Pons (tissue), 1 donor: ENCODE data around the gene LBHD2.

Source experiments
- DNase-seq: peaks from one replicate; pipeline ENCODE4 v3.0.0-alpha.2; 2016; ENCODE audit warnings: low spot score

LBHD2 gene

DNA sequence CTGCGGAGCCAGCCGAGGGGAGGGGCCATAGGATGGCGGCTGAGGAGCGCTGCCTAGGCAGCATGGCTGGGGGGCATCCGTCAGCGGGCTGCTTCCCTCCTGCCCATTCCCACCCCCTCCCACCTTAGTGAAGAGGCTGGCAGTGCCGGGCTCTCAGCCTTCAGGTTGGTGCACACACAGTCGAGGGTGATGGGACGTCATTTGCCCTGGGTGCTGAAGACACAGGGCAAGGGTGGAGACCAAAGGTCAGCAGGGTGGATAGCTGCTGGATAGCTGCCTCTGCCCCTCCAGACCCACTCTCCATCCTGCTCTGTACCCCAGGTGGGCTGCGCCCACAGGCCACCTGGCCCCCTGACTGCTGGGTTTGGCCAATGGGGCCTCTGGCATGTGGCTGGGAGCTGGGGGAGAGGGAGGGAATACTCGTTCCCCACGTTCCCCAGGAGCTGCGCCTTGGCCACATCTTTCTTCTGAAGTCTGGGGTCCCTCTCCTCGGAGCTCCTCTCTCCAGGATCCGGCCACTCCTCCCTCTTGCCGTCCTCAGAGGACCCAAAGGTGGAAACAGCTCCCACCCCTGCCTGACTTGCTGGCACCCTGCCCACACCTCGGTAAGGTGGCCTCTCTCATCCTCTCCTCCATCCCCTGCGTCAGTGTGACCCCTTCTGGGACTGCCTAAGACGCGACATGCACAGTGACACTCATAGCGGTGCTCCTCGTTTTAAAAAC is 15.5 kb upstream of the LBHD2 start:
- no peak for DNase-seq

- no peak for DNase-seq
Measured at GRCh38 chr14:103070263-103070885, 13.6 kb upstream of the LBHD2 start.

- DNase-seq = no peak
Measured at GRCh38 chr14:103070971-103071542, 13.0 kb upstream of the LBHD2 start.

GRCh38 chr14:103071544-103072251 is 12.3 kb upstream of the LBHD2 start:
- no peak for DNase-seq

DNA sequence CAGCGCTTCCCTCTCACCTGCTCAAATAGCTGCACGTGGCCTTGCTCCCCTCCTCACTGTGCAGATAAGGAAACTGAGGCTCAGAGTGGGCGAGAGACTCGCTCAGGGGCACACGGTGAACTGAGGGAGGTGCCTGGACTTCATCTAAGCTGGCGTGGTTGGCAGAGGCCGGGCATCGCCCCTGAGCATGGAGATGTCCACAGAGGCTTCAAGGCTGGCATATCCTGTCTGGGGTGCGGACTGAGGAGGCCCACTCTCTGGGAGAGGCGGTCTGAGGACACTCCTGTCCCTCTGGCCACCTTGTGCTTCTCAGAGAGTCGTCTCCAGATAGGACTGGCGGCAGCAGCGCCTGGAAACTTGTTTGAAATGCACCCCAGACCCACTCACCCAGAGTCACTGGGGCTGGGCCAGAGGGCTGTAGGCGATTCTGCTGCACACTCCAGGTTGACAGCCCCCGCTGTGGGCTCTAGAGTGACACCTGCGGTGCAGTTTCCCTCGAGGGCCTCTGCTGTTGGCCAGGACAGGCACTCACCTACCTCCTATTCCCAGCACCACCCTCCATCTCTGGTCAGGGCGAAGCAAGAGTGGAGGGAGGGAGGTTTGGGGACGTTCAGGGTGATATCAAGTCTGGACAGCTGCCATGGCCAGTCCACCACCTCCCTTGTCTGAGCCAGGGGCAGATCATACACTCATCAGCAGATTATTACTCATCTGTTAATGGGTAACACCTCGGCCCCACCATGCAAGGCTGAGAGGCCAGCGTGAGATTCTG is 11.2 kb upstream of the LBHD2 start:
- DNase-seq = no peak

- DNase-seq = no peak
Measured at GRCh38 chr14:103073367-103073875, 10.6 kb upstream of the LBHD2 start.

DNA sequence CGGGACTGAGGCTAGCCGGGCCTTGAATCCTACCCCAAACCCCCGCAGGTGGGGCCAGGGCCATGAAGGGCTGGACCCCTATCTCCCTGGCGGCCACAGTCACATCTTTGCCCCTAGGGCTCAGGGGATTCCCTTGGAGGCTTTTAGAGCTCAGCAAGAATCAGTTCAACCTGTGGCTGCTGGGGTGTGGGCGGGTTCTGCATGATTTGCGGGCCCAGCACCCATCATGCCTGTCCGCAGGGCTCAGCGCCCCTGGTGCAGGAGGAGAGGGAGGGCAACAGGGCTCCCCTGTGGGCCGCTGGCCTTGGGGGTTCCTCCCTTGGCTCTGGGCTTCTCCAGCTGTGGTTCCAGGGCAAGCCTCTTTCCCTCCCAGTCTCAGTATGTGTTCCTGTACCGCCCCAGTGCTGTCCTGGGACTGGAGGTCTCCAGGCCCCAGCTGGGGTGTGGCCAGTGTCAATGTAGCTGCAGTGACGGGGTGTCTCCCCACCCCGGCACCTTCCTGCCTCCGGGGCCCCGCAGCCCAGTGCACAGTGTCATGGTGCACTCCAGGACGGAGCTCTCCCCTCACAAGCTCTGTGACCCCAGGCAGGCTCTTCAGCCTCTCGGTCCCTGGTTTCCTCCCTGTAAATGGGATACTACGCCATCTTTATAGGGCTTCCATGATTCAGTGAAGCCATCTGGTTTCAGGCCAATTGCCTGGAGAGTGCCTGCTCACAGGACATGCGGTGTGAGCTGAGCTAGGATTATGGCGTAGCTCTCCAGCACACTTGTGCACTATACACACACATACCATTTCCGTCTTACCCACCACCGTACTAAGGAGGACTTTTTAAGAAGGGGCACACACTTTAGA is 9.9 kb upstream of the LBHD2 start:
- DNase-seq = no peak

DNA sequence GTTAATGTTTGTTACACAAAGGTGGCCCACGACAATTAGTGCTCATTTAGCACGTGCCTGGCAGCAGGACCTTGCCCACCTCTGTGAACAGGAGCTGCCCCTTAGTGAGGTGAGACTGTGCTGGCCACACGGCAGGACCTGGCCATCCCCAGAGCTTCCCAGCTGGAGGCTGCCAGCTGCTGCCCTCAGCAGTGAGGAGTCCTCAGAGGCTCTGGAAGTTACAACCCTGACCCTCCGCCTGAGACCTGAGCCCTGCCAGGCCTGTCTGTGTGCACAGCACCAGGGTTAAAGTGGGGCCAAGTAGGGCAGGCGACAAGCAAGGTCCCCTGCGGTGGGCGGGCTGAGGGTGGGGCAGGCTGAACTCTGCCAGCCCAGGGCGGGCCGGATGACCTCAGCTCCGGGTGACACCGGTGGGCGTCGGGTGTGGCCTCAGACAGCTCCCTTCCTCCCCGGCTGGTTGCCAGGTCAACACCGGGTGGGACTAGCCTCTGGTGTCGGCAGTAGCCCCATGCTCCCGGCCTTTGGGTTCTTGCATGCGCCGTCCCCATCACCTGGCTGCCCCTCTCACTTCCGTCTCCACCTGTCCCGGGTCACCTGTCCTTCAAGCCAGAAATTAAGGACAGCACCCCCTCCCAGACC is 9.2 kb upstream of the LBHD2 start:
- DNase-seq = no peak

- peak; percentile 77 for DNase-seq
Measured at GRCh38 chr14:103078420-103078749, 5.6 kb upstream of the LBHD2 start.

DNA sequence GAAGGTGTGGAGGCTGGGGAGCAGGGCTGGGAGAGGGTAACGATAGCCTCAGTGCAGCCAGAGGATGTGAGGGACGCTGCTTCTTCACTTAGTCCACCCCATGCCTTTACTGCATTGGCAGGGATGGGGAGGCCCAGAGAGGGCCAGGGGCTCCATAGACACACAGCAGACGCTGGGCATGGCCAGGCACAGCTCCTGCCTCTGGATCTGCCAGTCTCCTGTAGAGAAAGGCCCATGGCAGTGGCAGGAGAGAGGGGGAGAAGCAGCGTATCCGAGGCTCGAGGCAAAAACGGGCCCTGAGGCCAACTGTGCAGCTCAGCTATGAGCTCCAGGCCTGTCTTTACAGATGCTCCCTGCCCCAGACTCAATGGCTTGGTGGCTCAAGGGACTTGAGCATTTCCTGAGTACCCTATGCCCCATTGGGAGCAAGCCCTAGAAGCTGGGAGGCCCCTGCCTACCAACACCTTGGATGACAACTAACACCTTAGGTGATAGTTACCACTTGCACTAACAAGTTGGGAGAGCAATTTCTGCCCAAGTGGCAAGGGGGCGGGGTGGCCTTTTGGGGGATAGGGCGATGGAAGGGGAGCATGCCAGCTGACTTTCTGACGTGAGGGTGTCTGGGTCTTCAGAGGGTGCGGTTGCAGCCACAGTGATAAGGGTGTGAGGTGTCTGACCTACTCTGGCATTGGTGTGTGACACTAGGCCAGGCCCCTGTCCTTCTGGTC is 5.0 kb upstream of the LBHD2 start:
- DNase-seq = no peak

DNA sequence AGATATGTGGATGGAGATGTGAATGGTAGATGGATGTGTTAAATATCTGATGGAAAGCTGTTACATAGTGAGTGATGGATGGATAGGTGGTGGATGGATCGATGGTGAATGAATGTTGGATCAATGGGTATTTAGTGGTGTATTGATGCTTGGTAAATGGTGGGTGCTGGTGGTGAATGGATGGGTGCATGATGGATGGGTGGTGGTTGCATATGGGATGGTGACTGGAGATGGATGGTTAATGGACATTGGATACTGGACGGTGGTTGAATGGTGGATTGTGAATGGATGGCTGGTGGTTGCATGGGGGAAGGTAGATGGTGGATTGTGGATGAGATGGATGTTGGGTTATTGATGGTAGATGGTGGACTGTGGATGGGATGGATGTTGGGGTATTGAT is 2.1 kb upstream of the LBHD2 start:
- DNase-seq = no peak

DNA sequence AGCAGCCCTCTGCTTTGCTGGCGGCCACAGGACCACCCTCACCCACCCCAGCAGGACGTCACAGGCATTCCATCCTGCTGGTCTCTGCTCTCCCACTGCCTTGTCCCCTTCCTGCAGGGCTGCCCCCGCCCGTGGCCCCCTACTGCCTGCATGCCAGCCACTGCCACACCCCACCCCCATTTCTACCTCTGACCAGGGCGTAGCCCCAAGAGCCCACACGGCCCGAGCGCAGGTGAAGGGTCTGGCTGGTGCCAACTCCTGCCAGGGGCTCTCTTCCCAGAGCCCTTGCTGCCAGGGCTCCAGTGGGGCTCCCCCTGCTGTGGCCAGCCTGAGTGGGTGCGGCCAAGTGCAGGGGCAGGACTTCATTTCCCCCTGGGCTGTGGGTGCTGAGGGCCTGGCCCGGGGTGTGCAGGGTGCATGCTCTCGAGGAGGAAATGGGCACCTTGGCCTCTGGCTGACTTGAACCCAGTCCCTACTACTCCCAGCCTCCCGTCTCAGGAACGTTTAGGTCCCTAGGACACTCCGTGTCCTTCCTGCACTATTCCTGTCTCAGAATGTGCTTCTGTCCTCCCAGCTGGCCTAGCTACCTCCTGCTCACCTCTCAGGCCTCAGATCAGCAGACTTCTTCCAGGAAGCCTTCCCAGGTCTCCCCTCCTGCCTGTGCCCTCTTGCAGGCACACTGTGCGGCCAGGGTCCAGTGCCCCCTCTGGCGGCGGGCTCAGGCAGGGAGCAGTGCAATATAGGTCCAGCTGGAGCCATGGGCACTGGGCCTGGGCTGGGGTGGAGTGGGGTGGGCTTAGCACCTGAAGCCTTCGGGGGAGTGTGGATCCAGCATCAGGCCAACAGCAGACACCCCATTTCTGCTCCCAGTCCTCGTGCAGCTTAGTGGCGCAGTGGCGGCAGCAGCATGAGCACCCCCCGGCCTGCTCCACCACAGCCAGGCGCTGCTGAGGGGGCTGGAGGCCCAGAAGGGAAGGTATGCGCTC is 1.4 kb downstream of the LBHD2 start:
- no peak for DNase-seq

- no peak for DNase-seq
Measured at GRCh38 chr14:103086771-103087342, 2.8 kb downstream of the LBHD2 start.

- DNase-seq = no peak
Measured at GRCh38 chr14:103087343-103087835, 3.4 kb downstream of the LBHD2 start.

DNA sequence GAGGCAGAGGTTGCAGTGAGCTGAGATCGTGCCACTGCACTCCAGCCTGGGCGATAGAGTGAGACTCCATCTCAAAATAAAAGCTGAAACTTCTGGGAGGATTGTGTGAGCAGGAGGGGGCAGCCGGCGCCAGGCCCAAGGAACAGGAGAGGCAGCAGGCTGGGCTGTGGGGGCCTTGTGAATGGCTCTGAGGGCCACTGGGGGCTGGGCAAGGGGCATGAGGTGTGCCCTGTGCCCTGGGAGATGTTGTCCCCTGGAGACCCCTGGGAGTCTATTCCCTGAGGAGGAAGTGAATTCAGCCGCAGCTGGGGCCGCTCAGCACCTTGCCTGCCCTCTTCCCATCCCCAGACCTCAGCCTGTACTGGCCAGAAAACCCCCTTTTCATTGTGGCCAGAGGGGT is 4.9 kb downstream of the LBHD2 start:
- no peak for DNase-seq

DNA sequence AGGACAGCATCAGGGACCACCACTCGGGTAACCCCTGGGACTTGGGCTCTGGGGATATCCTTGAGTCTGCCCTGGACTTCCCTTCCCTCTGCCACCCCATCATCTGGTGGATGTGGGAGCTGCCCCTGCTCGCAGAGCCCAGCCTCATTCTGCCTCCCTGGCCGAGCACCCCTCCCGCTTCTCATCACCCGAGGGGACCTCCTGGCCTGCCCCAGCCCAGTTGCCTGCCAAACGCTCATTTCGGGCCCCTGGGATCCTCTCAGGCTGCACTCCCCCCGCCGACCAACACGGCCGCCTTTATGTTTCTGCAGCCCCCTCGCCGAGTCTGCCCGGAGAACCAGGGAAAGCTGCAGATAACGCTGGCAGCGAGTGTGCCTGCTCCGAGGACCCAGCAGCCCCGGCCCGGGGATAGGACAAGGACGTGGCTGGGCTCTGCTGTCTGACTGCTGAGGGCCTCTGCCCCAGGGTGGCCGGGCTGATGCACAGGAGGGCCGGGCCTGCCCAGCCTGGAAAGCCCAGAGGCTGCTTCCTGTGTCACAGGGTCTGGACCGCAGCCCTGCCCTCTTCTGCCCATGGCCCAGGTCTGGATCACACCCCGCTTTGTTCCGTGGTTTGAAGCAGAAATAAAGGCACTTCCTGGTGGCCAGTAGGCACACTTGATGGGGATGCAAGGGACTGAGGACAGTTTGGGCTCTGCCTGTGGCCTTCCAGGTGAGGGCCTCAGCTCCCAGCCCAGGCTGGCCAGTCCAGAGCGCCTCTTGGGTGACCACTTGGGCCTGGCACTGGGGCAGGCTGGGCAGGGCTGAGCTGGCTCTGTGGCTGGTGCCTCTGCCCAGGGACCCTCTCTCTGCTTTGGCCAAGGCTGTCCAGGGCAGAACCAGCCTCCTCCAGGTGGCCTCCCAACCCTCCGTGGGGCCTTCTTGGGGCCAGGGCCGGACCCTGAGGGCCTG is 5.7 kb downstream of the LBHD2 start:
- DNase-seq = no peak

DNA sequence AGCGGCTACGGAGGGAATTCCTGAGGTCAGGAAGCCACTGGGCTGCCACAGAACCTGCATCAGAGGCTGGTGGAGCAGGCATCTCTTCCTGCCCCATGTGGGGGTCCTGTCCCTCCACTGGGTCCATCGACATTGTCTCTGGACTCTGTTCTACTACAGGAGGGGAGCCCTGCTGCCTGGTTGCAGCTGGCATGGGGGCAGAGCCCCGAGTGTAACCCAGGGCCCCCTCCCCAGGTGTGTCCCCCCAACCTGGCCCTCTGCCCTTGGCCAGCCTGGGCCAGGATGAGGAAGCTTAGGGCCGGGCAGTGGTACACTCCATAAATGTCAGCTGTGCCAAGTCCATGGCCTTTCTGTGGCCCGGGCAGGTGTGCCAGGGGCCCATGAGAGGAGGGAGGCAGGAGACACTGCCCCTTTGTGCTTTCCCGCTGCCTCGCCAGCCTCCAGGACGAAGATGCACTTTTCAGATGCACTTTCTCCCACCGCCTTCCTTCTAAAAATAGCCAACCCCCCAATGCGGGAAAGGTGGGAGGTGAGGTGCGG is 6.5 kb downstream of the LBHD2 start:
- DNase-seq = no peak
